Left lobe of liver (tissue), 2 donors: Measurements from ENCODE around the gene ADSS1. TPM values are rescaled to one million over a fixed set of nuclear protein-coding genes. Genes with fewer than 3 reads are reported as not detected.
A peak's percentile ranks its signal among the peaks of the same experiment; 100 is the strongest.

Experiments
- ATAC-seq: fragments of 200-7000 bp; cut with Tn5 transposase; one replicate; pipeline ENCODE4 v1.9.1; 2020; ENCODE audit warnings: mild to moderate bottlenecking, moderate library complexity
- DNase-seq: peaks from one replicate; pipeline ENCODE4 v3.0.0-alpha.2; 2020; ENCODE audit warnings: low spot score
- total RNA-seq: library from RNA; stranded (reverse); gene quantifications from one replicate; pipeline ENCODE4 v1.2.1, GENCODE V29; 2021
- donor health status: DM: no; HTN: no; CAD: no; lungs with moderate emphysema.
- donor health status: DM: no; HTN: yes; CAD: no.

ADSS1 gene
- total RNA-seq, 1 donor from 2014 or later, result 51.9 TPM

DNA sequence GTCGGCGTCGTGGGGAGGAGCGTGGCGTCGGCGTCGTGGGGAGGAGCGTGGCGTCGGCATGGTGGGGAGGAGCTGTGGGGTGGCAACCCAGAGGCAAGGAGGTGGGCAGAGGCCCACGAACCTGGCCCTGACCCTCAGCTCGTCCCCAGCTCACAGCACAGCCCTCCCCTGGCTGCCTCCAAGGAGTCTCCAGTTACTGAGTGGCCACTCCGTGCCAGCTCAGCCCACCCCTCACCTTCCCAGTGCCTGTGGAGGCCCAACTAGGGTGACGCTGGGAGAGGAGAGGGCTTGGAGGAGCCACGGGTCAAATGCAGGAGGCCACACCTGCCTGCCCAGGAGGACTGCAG is 5.8 kb downstream of the ADSS1 start:
- ATAC-seq, result no peak
- DNase-seq, result no peak

DNA sequence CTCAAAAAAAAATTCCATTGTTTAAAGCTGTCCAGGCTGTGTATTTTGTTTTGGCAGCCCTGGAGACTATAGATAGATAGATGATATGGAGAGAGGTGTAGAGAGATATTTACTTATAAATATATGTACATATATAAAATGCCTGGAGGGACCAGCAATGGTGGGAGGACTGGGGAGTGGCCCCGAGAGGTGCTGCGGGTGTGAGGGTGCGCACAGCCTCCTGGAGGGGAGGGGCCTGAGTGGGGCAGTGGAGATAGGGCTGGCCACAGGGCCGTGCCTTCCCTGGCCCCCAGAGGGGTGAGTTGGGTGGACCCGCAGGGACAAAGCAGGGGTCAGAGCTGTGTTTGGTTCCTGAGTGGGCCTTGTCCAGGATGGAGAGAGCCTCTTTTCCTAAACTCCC is 6.5 kb downstream of the ADSS1 start:
- DNase-seq (no peak), ATAC-seq (no peak)

DNA sequence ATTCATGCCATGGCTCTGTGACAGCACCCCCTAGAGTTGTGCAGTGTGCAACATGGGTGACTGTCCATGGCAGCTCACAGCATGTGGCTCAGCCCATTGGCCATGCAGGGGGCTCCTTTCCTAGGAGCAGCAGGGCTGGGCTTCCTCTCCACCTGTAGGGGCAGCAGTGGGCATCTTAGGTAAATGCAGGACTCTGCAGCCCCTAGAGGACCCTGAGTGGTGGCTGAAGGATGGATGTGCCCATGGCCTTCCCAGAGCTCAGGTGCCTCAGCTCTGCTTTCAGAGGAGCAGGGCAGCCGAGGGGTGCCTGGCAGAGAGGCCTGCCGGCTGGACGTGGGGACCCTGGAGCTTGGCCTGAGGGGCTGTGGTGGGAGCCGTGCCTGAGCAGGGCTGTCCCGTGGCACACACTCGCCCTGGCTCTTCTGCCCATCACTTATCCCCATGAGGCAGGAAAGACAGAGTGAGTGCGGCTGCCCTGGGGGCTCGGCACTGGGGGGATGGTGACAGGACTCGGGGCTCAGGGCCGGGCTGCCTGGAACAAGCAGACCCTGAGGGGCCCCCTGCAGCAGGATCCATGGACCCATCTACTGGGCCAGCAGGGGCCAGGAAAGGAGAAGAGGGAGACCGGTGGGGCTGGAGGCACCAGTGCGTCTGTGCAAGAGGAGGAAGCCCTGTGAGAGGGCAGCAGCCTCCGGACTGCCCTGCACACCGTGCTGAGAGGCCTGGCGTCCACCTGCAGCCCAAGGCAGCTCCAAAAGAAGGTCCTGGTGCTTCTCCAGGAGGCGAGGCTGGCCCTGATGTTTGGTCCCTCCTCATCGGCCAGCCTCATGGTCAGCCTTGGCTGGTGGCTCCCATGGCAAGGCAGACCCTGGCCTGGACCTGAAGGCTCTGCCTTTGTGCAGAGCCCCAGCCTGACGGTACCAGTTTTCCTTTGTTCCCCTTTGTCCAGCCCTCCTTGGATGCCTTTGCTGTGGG is 7.6 kb downstream of the ADSS1 start:
- DNase-seq, result no peak

GRCh38 chr14:104732355-104732804 is 8.4 kb downstream of the ADSS1 start:
- DNase-seq (peak; percentile 98), ATAC-seq (peak; percentile 59)

More for the DNA sequence above, 7.6 kb downstream of the ADSS1 start:
- ATAC-seq, result no peak

GRCh38 chr14:104732931-104733681 is 9.1 kb downstream of the ADSS1 start:
- peak; percentile 9 for ATAC-seq

GRCh38 chr14:104734051-104734587 is 10.1 kb downstream of the ADSS1 start:
- no peak for ATAC-seq

More at GRCh38 chr14:104732931-104733681, 9.1 kb downstream of the ADSS1 start:
- DNase-seq, result peak; percentile 70

GRCh38 chr14:104734601-104734990 is 10.6 kb downstream of the ADSS1 start:
- ATAC-seq, result no peak
- DNase-seq, result no peak

More at GRCh38 chr14:104734051-104734587, 10.1 kb downstream of the ADSS1 start:
- no peak for DNase-seq

GRCh38 chr14:104734991-104735779 is 11.2 kb downstream of the ADSS1 start:
- ATAC-seq, result peak; percentile 62
- peak; percentile 97 for DNase-seq

DNA sequence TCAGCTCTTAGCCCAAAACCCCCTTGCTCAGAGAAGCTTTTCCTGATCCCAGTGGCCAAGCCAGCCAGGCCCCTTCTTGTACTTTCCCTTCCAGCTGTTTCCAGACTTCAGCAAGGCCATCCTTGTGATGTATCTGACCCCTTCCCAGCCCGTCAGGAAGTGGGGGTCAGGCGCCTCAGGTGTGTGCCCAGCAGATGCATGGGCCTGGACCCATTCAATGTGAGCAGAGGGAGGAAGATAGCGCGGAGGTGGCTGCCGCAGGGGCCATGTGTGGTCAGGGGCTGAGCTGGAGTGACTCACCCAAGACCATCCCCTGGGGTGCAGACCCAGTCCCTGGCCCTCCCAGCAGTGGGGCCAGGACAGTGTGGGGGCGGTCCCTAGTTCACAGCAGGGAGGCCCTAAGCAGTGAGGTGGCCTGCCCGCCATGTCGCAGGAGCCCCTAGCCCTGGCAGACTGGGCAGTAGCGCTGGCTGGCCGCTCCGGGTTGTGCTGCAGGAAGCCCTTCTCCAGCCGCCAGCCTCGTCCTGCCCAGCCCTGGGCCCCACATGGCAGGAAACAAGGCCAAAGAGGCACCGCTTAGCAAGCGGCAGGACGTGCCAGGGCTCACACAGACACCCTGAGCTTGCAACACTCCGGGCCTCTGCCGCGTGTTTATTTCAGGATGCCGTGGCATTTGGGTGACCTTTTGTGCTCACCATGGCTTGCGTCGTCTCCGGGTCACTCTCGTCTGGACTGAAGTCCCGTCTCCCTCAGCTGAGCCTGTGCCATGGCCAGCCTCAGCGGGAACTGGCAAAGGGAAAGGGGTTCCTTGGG is 12.0 kb downstream of the ADSS1 start:
- DNase-seq (peak; percentile 99), ATAC-seq (peak; percentile 64)

DNA sequence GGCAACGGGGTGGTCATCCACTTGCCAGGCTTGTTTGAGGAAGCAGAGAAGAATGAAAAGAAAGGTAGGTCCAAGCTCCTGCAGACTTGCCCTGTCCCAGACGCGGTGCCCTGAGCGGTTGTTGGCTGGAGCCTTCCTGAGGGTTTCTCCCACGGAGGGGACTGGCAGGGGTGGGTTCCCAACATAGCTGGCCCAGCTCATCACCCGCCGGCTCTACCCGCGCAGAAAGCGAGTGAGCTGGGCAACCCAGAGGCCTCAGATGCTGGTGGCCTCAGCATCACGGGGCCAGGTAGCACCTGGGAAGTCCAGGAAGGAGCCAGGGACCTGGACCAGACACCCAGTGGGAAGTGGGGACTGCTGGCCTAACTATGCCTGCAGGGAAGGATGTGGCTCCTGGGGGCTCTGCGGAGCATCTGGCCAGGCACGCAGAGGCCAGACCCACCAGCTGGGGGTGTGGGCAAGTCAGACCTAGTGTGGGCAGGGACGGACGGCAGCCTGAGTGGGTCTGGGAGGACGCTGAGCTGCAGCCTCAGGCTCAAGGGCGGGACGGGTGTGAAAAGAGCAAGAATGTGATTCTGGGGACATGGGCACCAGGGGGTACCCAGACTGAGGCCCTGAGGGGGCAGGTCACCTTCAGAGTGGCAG is 14.5 kb downstream of the ADSS1 start:
- ATAC-seq (no peak), DNase-seq (no peak)

- ATAC-seq, result no peak
- no peak for DNase-seq
These were observed 15.0 kb downstream of the ADSS1 start for GRCh38 chr14:104739026-104739425.

GRCh38 chr14:104739546-104740516 is 15.8 kb downstream of the ADSS1 start:
- no peak for ATAC-seq
- no peak for DNase-seq

- DNase-seq (no peak), ATAC-seq (no peak)
These were observed 17.2 kb downstream of the ADSS1 start for GRCh38 chr14:104741108-104741802.

GRCh38 chr14:104741803-104742251 is 17.8 kb downstream of the ADSS1 start:
- DNase-seq (no peak), ATAC-seq (no peak)

- ATAC-seq (no peak), DNase-seq (no peak)
These were observed 18.8 kb downstream of the ADSS1 start for GRCh38 chr14:104742586-104743455.
